K562 (cell line): ENCODE data around the gene JUNB. TPM values are rescaled to one million over a fixed set of nuclear protein-coding genes. Genes with fewer than 3 reads are reported as not detected.

Source experiments
- ATF7 ChIP-seq: fragments of 450-650 bp; IDR thresholded peaks from 2 replicates; pipeline ENCODE4 v1.7.1; 2014; ENCODE audit warnings: mild to moderate bottlenecking, moderate library complexity
- CREB1 ChIP-seq, 2 experiments: sonication (generic) in 1 of 2; formaldehyde crosslinking in 1 of 2; IDR thresholded peaks; 2 replicates each; pipeline versions ENCODE4 v1.6.1 to v1.8.0; 2012 to 2022; ENCODE audit warnings: inconsistent platforms in 1 of 2, mild to moderate bottlenecking in 1 of 2, missing genetic modification reagents in 1 of 2, moderate library complexity in 1 of 2
- CSDE1 ChIP-seq, 2 experiments: fragments of 450-650 bp; IDR thresholded peaks; 2 replicates each; pipeline ENCODE4 v1.6.1; 2016; ENCODE audit warnings: mild to moderate bottlenecking in 1 of 2
- ESRRA ChIP-seq: fragments of 450-650 bp; IDR thresholded peaks from 2 replicates; pipeline ENCODE4 v1.6.1; 2014; ENCODE audit warnings: low read depth, mild to moderate bottlenecking, moderate library complexity, borderline replicate concordance
- FOXK1 ChIP-seq: sonication (generic); formaldehyde crosslinking; IDR thresholded peaks from 2 replicates; pipeline ENCODE4 v1.8.0; 2022; ENCODE audit warnings: missing genetic modification reagents, mild to moderate bottlenecking, borderline replicate concordance
- KLF13 ChIP-seq: fragments of 450-650 bp; IDR thresholded peaks from 2 replicates; pipeline ENCODE4 v1.6.1; 2016; ENCODE audit warnings: missing genetic modification characterization, low read depth, mild to moderate bottlenecking, missing compliant biosample characterization, moderate library complexity, borderline replicate concordance
- NFIC ChIP-seq: fragments of 450-650 bp; IDR thresholded peaks from 2 replicates; pipeline ENCODE4 v1.6.1; 2017; ENCODE audit warnings: mild to moderate bottlenecking, inconsistent platforms
- POLR2H ChIP-seq: IDR thresholded peaks from 2 replicates; pipeline ENCODE4 v1.6.1; 2016; ENCODE audit warnings: missing genetic modification characterization, low read depth, mild to moderate bottlenecking, control low read depth, missing compliant biosample characterization, moderate library complexity
- PRMT5 ChIP-seq: sonication (generic); formaldehyde crosslinking; IDR thresholded peaks from 2 replicates; pipeline ENCODE4 v1.5.0; 2020; ENCODE audit warnings: missing genetic modification reagents
- SAP30 ChIP-seq: fragments of 200-600 bp; sonication (generic); IDR thresholded peaks from 2 replicates; pipeline ENCODE4 v1.6.1; 2012; ENCODE audit warnings: borderline replicate concordance, low read depth, mild to moderate bottlenecking, moderate library complexity, low read length, control low read depth, inconsistent platforms; ENCODE audit not compliant: insufficient read depth, poor library complexity, severe bottlenecking
- SNRNP70 ChIP-seq: fragments of 200-400 bp; formaldehyde crosslinking; optimal IDR thresholded peaks from 2 replicates; pipeline ENCODE3; 2017; ENCODE audit warnings: low read depth, low read length
- YBX1 ChIP-seq: fragments of 450-650 bp; IDR thresholded peaks from 2 replicates; pipeline ENCODE4 v1.7.1; 2016; ENCODE audit warnings: mild to moderate bottlenecking
- ZNF583 ChIP-seq: fragments of 250-450 bp; sonication (Bioruptor Pico); IDR thresholded peaks from 2 replicates; pipeline ENCODE4 v1.4.0; 2020
- polyA plus RNA-seq, 8 experiments: library from polyadenylated mRNA; depleted of rRNA in 4 of 8; stranded (reverse) in 5 of 8; unstranded in 3 of 8; fragments of >200 nt; fragmentation: Nextera tagmentation in 2 of 8; fragmentation: Illumina TruSeq in 1 of 8; extraction: Ambion mirVana in 2 of 8; extraction: Trizol in 1 of 8; gene quantifications; 2 replicates each; pipeline versions ENCODE4 v1.2.1 to v1.2.3, GENCODE V29; 2011 to 2014; ENCODE audit warnings: inconsistent platforms in 1 of 8, missing spikeins in 1 of 8
- total RNA-seq, 7 experiments: library from RNA; depleted of rRNA in 6 of 7; stranded (reverse); fragments of >200 nt in 6 of 7; fragmentation: Illumina TruSeq in 2 of 7; extraction: Trizol in 2 of 7; gene quantifications; 2 replicates each; pipeline versions ENCODE4 v1.2.1 to v1.2.3, GENCODE V29; 2011 to 2021; ENCODE audit warnings: low replicate concordance in 1 of 7
- TF ChIP-seq, protein P1 (sequence below): fragments of 250-450 bp; sonication (Bioruptor Pico); IDR thresholded peaks from 2 replicates; pipeline ENCODE4 v1.5.0; 2021
- TF ChIP-seq, protein P2 (sequence below), 3 experiments: fragments of 200-800 bp in 1 of 3; sonication (Bioruptor generic) in 1 of 3; sonication (generic) in 1 of 3; formaldehyde crosslinking in 1 of 3; IDR thresholded peaks; 2 replicates each; pipeline versions ENCODE4 v1.6.1 to v1.8.0; 2016 to 2022; ENCODE audit warnings: mild to moderate bottlenecking in 2 of 3, missing compliant biosample characterization in 2 of 3, missing genetic modification characterization in 2 of 3, missing genetic modification reagents in 1 of 3
- TF ChIP-seq, protein P3 (sequence below): fragments of 250-450 bp; sonication (Bioruptor Pico); IDR thresholded peaks from 2 replicates; pipeline ENCODE4 v1.8.0; 2021; ENCODE audit warnings: mild to moderate bottlenecking, moderate library complexity
- TF ChIP-seq, protein P4 (sequence below): IDR thresholded peaks from 2 replicates; pipeline ENCODE4 v1.6.1; 2012; ENCODE audit warnings: low read depth, low read length, improper control_type of control experiment, borderline replicate concordance
- TF ChIP-seq, protein P5 (sequence below): fragments of 450-650 bp; formaldehyde crosslinking; IDR thresholded peaks from 2 replicates; pipeline ENCODE4 v1.4.0; 2020; ENCODE audit warnings: mild to moderate bottlenecking, moderate library complexity
- TF ChIP-seq, protein P6 (sequence below): sonication (generic); formaldehyde crosslinking; IDR thresholded peaks from 2 replicates; pipeline ENCODE4 v1.8.1; 2023; ENCODE audit warnings: mild to moderate bottlenecking, missing genetic modification reagents

The JUNB gene
- total and polyA plus RNA-seq, 9 of the 15 experiments (the other 6 are each of a cell fraction or from before 2014, with no cell fraction given), result 0.23 to 88.1 (median 13.1) TPM

DNA sequence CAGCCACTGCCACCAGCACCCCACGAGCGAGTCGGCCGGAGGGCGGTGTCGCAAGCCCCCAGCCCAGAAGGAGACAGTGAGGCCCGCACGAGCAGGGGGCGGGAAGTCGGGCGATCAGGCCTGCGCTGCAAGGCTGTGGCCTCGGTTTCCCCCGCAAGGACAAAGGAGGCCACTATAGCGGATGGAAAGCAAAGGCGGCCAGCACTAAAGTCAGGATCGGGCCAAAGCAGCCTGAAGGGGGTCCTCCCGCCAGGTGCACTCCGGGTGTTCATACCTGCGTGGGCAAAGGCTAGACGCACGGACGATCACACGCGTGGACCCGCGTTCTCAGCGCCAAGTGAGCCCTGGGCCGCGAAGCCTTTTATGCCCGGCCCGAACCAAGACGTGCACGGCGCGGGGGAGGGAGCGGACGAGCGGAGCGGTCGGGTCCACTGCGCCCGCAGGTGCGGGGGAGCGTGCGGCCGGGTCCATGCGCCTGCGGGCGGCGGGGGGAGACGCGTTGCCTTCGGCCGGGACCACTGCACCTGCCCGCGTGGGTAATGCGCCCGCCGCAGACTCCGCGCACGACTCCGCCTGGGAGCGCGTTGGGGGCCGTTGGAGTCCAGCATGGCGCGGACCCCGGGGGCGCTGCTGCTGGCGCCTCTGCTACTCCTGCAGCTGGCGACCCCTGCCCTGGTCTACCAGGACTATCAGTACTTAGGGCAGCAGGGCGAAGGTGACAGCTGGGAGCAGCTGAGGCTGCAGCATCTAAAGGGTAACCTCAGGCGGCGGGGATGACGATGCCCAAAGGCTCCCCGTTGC is 10.4 kb downstream of the JUNB start, which contains the start of the genes PRDX2 and THSD8 (continued):
- TF ChIP-seq, protein P1, sequence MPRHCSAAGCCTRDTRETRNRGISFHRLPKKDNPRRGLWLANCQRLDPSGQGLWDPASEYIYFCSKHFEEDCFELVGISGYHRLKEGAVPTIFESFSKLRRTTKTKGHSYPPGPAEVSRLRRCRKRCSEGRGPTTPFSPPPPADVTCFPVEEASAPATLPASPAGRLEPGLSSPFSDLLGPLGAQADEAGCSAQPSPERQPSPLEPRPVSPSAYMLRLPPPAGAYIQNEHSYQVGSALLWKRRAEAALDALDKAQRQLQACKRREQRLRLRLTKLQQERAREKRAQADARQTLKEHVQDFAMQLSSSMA (CRISPR knock-in tag), result no peak
- TF ChIP-seq, protein P2, sequence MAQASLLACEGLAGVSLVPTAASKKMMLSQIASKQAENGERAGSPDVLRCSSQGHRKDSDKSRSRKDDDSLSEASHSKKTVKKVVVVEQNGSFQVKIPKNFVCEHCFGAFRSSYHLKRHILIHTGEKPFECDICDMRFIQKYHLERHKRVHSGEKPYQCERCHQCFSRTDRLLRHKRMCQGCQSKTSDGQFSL (CRISPR knock-in tag; IDR thresholded peaks at IDR 0.05), result peak; percentile 34; the same call in 1 of the 2 replicates
- TF ChIP-seq, protein P2 (tag; IDR thresholded peaks at IDR 0.05), result no peak
- TF ChIP-seq ESRRA, result peak; percentile 68
- TF ChIP-seq SNRNP70, result no peak
- no peak for TF ChIP-seq PRMT5
- peak; percentile 100 for TF ChIP-seq ATF7
- TF ChIP-seq NFIC, result peak; percentile 52
- no peak for TF ChIP-seq ZNF583 (CRISPR knock-in tag)
- TF ChIP-seq CREB1 (IDR thresholded peaks at IDR 0.05), result peak; percentile 66
- peak; percentile 88 for TF ChIP-seq CREB1 (CRISPR knock-in tag; IDR thresholded peaks at IDR 0.05)
- no peak for TF ChIP-seq YBX1
- TF ChIP-seq POLR2H (tag), result peak; percentile 82
- TF ChIP-seq, protein P3, sequence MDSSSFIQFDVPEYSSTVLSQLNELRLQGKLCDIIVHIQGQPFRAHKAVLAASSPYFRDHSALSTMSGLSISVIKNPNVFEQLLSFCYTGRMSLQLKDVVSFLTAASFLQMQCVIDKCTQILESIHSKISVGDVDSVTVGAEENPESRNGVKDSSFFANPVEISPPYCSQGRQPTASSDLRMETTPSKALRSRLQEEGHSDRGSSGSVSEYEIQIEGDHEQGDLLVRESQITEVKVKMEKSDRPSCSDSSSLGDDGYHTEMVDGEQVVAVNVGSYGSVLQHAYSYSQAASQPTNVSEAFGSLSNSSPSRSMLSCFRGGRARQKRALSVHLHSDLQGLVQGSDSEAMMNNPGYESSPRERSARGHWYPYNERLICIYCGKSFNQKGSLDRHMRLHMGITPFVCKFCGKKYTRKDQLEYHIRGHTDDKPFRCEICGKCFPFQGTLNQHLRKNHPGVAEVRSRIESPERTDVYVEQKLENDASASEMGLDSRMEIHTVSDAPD, result no peak
- TF ChIP-seq, protein P4, sequence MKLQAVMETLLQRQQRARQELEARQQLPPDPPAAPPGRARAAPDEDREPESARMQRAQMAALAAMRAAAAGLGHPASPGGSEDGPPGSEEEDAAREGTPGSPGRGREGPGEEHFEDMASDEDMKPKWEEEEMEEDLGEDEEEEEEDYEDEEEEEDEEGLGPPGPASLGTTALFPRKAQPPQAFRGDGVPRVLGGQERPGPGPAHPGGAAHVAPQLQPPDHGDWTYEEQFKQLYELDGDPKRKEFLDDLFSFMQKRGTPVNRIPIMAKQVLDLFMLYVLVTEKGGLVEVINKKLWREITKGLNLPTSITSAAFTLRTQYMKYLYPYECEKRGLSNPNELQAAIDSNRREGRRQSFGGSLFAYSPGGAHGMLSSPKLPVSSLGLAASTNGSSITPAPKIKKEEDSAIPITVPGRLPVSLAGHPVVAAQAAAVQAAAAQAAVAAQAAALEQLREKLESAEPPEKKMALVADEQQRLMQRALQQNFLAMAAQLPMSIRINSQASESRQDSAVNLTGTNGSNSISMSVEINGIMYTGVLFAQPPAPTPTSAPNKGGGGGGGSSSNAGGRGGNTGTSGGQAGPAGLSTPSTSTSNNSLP, result peak; percentile 59; the same call in 1 of the 2 replicates
- TF ChIP-seq FOXK1 (CRISPR knock-in tag), result peak; percentile 92; the same call in 1 of the 2 replicates
- peak; percentile 58 for TF ChIP-seq SAP30
- no peak for TF ChIP-seq KLF13 (tag)
- TF ChIP-seq, protein P5, sequence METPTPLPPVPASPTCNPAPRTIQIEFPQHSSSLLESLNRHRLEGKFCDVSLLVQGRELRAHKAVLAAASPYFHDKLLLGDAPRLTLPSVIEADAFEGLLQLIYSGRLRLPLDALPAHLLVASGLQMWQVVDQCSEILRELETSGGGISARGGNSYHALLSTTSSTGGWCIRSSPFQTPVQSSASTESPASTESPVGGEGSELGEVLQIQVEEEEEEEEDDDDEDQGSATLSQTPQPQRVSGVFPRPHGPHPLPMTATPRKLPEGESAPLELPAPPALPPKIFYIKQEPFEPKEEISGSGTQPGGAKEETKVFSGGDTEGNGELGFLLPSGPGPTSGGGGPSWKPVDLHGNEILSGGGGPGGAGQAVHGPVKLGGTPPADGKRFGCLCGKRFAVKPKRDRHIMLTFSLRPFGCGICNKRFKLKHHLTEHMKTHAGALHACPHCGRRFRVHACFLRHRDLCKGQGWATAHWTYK (CRISPR knock-in tag), result no peak
- no peak for TF ChIP-seq CSDE1 (IDR thresholded peaks at IDR 0.05)
- TF ChIP-seq, protein P6, sequence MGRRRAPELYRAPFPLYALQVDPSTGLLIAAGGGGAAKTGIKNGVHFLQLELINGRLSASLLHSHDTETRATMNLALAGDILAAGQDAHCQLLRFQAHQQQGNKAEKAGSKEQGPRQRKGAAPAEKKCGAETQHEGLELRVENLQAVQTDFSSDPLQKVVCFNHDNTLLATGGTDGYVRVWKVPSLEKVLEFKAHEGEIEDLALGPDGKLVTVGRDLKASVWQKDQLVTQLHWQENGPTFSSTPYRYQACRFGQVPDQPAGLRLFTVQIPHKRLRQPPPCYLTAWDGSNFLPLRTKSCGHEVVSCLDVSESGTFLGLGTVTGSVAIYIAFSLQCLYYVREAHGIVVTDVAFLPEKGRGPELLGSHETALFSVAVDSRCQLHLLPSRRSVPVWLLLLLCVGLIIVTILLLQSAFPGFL (CRISPR knock-in tag), result no peak
